ENCODE data around the gene ZFP92.

ZFP92 gene

DNA sequence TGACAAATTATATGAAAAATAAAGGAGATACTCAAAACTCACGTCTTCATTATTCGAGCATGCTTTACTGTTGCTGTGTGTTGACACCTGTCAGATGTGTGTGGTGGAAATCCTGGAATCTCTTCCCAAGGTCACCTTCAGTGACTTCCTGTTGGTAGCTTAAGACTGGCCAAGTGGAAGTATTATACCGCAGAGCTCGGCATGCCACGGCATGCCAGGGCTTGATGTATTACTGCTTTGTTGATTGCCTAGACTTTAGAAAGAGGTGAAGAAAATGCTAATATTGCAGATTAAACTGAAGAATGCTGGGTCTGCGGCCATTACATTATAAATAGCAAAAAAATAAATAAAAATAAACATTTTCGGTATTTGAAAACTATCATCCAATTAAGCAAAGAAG, 30.0 kb downstream of the ZFP92 start:
- no peak for TF ChIP-seq CTCF (IDR thresholded peaks at IDR 0.05; ENCODE audit: low read depth, low read length)
- no peak overlapping the region for H3K4me3 ChIP-seq (ENCODE audit: low read depth, low read length)

DNA sequence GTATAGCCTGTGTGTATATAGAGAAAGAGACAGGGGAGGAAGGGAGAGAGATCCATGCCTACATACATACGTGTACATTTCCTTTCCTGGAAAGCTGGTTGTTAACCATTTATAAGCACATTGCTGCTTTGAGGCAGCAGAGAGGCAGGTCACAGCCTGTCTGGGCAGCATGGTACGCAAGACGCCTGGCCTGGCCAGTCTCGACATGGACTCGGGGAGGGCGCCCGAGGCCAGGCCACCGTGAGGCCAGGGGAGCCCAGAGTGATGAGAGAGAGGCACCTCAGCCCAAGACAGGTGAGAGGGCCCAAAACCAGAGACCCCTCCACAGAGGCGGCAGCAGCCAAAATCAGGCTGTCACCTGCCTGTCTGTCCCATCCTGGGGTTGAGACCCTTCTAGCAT, 30.7 kb downstream of the ZFP92 start:
- TF ChIP-seq CTCF (IDR thresholded peaks at IDR 0.05; ENCODE audit: low read depth, low read length), result no peak
- no peak overlapping the region for H3K4me3 ChIP-seq (ENCODE audit: low read depth, low read length)

DNA sequence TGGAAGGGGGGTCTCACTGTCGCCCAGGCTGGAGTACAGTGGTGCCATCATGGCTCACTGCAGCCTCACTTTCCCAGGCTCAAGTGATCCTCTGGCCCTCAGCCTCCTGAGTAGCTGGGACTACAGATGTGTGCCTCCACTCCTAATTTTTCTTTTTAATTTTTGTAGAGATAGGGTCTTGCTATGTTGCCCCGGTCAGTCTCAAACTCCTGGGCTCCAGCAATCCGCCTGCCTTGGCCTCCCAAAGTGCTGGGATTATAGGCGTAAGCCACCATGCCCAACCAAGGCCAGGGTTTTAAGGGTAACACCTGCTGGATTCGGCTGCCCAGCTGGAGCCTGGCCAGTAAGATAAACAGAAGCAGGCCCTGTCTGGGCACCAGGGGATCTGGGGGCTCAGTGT, 31.2 kb downstream of the ZFP92 start:
- no peak for TF ChIP-seq CTCF (IDR thresholded peaks at IDR 0.05; ENCODE audit: low read depth, low read length)

DNA sequence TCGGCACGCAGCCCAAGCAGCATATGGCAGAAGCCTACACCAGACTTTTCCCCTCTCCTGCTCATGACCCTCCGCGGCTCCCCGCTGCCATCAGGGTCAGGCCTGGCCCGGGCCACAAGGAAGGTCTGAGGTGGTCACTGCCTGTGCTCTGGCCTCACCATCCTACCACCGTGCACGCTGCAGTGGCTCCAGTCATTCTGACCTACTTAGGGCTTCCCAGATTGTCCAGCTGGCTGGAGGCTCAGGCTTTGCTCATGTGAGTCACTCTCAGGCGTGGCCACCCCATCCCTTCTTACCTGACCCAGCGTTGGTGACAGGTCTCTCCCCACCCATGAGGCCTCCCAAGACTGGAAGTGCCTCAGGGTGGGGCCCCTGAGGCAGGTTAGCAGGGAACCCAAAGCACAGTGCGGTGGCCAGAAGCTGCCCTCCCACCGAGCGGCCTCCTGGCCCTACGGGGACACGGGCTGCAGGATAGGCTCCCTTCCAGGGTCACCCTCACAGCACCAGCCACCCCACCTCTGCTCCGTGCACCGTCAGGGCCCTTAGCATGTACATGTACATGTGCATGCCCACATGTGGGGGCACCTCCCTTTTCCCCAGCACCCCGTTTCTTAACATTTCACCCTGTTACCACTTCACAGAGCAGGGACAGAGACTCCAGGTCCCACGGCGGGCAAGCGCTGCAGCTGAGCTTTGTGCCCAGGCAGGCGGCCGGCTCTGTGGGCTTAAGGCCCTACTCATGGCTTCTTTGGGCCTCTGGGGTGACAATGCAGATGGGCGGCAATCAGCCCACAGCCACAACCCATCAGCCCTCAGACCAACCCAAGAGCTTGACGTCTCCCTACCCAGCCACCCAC, 32.4 kb downstream of the ZFP92 start:
- H3K4me3 ChIP-seq (ENCODE audit: low read depth, low read length), result no peak overlapping the region
- no peak for TF ChIP-seq CTCF (IDR thresholded peaks at IDR 0.05; ENCODE audit: low read depth, low read length)

More for the DNA sequence above, 31.2 kb downstream of the ZFP92 start:
- H3K4me3 ChIP-seq (ENCODE audit: low read depth, low read length), result no peak overlapping the region

- H3K4me3 ChIP-seq (ENCODE audit: low read depth, low read length), result no peak overlapping the region
- TF ChIP-seq CTCF (IDR thresholded peaks at IDR 0.05; ENCODE audit: low read depth, low read length), result no peak
These were observed 33.2 kb downstream of the ZFP92 start for GRCh38 chrX:153444333-153445011.

DNA sequence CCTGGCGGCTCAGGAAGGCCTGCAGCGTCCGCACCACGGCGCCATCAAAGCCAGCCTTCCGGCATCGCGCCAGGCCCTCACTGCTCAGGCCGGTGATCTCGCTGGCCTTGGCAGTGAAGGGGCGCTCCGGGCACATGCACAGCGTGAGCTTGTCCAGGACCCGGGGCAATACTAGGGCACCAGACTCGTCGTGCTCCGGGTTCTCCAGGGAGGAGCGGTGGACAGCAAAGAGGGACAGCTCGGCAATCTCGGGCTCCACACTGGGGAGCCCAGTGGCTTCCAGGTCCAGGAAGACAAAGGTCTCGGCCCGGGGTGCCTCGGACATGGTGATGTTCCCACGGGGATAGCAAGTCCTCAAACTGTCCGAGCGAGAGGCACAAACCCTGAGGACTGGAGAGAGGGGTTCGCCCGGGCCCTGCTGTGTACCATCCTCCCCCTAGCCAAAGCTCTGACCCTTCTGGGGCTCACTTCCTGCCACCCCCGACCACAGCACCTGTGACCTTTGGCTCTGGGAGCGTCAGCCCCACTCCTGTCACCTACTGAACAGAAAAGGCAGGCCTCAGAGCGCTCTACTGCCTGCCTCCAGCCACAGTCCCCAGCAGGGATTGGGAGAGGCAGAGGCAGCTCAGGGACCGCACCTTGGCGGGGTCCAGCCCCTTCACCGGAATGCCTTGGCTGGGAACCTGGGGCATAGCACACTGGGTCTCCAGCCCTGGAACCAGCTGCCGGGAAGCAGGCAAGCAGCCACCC, 34.0 kb downstream of the ZFP92 start:
- no peak overlapping the region for H3K4me3 ChIP-seq (ENCODE audit: low read depth, low read length)
- TF ChIP-seq CTCF (IDR thresholded peaks at IDR 0.05; ENCODE audit: low read depth, low read length), result no peak

All from WI38 (cell line).